Putamen (tissue), 1 donor: ENCODE results near the gene ATIC.

Experiments
- DNase-seq: peaks from one replicate; pipeline ENCODE4 v3.0.0-alpha.2; 2016; ENCODE audit warnings: low spot score

The ATIC gene

GRCh38 chr2:215376103-215376780, 64.4 kb downstream of the ATIC start:
- no peak for DNase-seq

GRCh38 chr2:215377283-215377682, 65.4 kb downstream of the ATIC start:
- no peak for DNase-seq

- no peak for DNase-seq
These were observed 66.2 kb downstream of the ATIC start for GRCh38 chr2:215378045-215378444.

- no peak for DNase-seq
These were observed 67.2 kb downstream of the ATIC start for GRCh38 chr2:215379039-215379438.

GRCh38 chr2:215379948-215380347, 68.1 kb downstream of the ATIC start:
- DNase-seq: no peak

- no peak for DNase-seq
These were observed 68.8 kb downstream of the ATIC start for GRCh38 chr2:215380699-215381098.

GRCh38 chr2:215382011-215382410, 70.2 kb downstream of the ATIC start:
- no peak for DNase-seq

- no peak for DNase-seq
These were observed 70.6 kb downstream of the ATIC start for GRCh38 chr2:215382480-215382879.

- no peak for DNase-seq
These were observed 71.9 kb downstream of the ATIC start for GRCh38 chr2:215383652-215384279.

GRCh38 chr2:215384710-215385109, 72.9 kb downstream of the ATIC start:
- no peak for DNase-seq

GRCh38 chr2:215386566-215386965, 74.7 kb downstream of the ATIC start:
- no peak for DNase-seq

GRCh38 chr2:215388002-215388728, 76.3 kb downstream of the ATIC start:
- no peak for DNase-seq

GRCh38 chr2:215390550-215390913, 78.7 kb downstream of the ATIC start:
- DNase-seq: no peak

- DNase-seq: no peak
These were observed 79.7 kb downstream of the ATIC start for GRCh38 chr2:215391531-215391930.

GRCh38 chr2:215392164-215392563, 80.3 kb downstream of the ATIC start:
- DNase-seq: no peak

GRCh38 chr2:215392687-215393270, 80.9 kb downstream of the ATIC start:
- no peak for DNase-seq

GRCh38 chr2:215394102-215394805, 82.4 kb downstream of the ATIC start:
- no peak for DNase-seq

- DNase-seq: no peak
These were observed 84.0 kb downstream of the ATIC start for GRCh38 chr2:215395687-215396460.

- DNase-seq: no peak
These were observed 84.9 kb downstream of the ATIC start for GRCh38 chr2:215396595-215397313.

- no peak for DNase-seq
These were observed 85.9 kb downstream of the ATIC start for GRCh38 chr2:215397632-215398341.
